Left renal cortex interstitium (tissue), 4 donors: ENCODE results near the gene SLC39A13. TPM values are rescaled to one million over a fixed set of nuclear protein-coding genes. Genes with fewer than 3 reads are reported as not detected.

ENCODE experiments used
- DNase-seq, 4 donors: peaks; one replicate each; pipeline ENCODE4 v3.0.0-alpha.2; 2013; ENCODE audit warnings: low read depth in 4 of 4, low spot score in 2 of 4, missing footprints in 1 of 4
- polyA plus RNA-seq, 4 donors: library from polyadenylated mRNA; unstranded; fragments of 120-200 nt; gene quantifications; one replicate each; pipeline ENCODE4 v1.2.1, GENCODE V29; 2013; ENCODE audit not compliant: insufficient read length in 4 of 4

SLC39A13 gene
- polyA plus RNA-seq, 4 donors: 42.7 to 75.5 (median 65.3) TPM

DNA sequence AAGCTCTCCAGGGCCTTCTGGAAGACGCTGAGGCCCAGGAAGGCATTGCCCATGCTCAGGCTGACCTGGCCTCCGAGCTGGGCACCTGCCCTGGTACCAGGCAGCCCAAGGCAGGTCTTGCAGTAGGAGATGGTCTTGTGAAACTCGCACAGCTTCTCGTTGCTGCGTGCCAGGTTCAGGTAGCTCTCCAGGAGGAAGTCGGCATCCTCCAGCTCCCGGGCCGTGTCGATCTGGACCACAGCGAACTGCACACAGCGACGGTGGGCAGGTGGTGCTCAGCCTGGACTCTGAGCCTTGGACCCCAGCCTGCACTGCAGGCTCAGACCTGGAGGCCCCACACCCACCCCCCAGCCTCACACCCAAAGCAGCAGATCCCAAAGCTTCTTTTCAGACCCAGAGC is 39.5 kb downstream of the SLC39A13 start:
- no peak for DNase-seq

DNA sequence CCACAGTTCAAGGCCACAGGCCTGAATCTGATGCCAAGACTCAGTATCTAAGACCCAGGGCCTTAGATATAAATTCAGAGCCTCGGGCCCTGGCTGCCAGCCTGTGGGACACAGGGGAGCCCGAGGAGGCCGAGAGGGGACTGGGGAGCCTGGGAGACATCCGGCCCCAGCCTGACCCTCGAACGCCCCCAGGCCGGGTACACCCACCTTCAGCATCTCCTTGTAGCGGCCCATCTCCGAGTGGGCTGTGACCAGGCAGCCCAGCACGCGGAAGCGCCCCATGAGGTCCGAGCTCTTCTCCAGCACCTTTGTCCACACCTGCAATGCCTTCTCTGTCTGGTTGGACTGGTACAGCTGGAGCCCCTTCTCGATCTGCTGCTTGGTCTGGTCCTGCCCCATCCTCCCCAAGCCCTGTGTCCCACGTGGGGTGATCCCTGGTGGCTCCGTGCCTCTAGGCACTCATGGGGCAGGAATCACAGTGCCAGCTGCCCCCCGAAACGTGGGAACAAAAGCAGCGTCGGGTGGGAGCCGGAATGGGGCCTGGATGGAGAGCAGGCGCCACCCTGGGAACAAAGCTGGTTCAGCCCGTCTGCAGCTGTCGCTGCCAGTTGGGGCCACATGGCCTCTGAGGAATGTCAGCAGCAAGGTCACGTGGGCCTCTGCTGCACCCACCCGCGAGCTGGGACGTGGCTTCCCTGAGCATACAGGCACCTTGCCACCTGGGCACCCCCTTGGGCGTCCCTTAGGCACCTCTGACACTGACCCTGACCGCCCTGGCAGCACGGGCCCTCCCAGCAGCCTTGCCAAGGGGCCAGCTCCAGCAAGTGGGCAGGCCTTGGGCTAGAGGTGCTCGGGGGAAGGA is 40.4 kb downstream of the SLC39A13 start, which contains the start of gene RAPSN:
Gene RAPSN (minus strand): TSS at position 571 of the 862 bp plus-strand sequence. CDS start 172 bp downstream, at position 399.
- DNase-seq: no peak

DNA sequence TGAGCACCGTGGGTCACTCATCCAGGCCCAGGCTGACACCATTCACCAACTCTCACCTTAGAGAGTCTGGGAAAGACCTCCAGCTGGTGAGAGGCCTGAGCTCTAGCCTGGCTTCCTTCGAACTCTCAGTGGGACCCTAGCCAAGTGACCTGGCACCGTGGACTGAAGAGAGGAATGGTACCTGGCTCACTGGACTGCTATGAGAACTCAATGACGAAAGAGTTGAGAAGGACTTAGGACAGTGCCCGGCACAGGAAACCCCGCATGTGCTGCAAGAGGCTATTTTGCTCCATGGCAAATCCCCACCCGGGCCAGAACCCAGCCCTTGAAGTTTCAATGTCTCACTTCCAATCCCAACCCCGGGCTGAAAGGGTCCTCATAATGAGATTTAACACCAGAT is 41.2 kb downstream of the SLC39A13 start:
- DNase-seq: no peak

DNA sequence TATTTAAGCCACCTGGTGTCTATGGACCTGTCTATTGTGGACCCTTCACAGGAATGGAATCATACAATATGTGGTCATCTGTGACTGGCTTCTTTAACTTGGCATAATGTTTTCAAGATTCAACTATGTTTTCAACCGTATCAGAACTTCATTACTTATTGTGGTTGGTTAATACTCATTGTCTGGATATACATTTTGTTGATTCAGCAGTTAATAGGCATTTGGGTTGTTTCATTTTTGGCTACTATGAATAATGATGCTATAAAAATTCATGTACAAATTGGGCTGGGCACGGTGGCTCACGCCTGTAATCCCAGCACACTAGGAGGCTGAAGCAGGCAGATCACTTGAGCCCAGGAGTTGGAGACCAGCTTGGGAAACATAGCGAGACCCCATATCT is 43.0 kb downstream of the SLC39A13 start:
- no peak for DNase-seq

DNA sequence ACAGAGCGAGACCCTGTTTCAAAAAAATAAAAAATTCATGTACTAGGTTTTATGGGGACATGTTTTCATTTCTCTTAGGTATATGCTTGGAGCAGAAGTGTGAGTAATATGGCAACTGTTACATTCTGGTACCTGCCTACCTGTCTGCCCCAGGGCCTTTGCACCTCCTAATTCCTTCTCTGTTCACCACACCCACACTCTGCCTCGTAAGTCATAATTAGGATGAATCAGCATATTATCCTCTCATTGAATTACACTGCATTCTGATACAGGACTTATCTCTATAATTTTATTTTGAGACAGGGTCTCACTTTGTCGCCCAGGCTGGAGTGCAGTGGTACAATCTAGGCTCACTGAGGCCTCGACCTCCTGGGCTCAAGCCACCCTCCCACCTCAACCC is 43.6 kb downstream of the SLC39A13 start:
- DNase-seq: no peak

DNA sequence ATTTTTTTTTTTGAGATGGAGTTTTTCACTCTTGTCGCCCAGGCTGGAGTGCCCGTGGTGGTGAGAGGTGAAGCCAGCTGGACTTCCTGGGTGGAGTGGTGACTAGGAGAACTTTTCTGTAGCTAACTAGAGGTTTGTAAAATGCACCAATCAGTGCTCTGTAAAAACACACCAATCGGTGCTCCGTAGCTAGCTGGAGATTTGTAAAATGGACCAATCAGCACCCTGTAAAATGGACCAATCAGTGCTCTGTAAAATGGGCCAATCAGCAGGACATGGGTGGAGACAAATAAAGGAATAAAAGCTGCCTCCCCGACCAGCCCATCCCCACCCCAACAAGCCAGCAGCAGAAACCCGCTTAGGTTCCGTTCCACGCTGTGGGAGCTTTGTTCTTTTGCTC is 45.0 kb downstream of the SLC39A13 start:
- no peak for DNase-seq

DNA sequence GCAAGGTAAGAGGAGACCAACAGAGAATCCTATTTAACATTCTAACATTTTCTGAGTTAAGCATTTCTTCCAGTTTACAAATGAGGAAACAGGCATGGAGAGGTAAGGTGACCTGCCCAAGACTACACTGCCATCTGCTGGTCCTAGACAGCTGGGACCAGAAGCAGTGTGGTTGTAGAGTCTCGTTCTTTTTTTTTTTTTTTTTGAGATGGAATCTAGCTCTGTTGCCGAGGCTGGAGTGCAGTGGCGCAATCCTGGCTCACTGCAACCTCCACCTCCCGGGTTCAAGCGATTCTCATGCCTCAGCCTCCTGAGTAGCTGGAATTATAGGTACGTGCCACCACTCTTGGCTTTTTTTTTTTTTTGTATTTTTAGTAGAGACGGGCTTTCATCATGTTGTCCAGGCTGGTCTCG is 45.9 kb downstream of the SLC39A13 start:
- DNase-seq: peak; percentile 34 to 75 (median 52)

DNA sequence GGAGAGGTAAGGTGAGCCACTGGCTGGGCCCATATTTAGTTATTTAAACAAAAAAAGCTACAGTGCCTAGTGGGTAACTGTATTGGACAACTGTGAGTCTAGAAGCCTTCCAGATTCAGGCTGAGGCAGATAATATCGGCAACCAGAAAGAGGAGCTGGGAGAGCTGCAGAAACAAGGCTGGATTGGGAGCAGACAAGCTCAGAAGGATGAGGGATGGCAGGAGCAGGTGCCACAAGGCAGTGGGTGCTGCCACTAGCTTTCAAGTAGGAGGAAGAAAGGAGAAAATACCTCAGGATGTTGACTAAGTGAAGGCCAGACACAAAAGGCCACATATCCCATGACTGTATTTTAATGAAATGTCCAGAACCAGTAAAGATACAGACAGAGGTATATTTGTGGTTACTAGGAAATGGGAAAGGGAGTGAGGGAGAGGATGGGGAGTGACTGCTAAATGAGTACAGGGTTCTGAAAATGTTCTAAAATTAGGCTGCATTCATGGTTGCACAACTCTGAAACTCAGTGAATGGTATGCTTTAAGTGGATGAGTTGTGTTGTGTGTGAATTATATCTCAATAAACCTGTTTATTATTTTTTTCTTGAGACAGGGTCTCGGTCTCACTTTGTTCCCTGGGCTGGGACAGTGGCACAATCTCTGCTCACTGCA is 52.3 kb downstream of the SLC39A13 start:
- no peak for DNase-seq

DNA sequence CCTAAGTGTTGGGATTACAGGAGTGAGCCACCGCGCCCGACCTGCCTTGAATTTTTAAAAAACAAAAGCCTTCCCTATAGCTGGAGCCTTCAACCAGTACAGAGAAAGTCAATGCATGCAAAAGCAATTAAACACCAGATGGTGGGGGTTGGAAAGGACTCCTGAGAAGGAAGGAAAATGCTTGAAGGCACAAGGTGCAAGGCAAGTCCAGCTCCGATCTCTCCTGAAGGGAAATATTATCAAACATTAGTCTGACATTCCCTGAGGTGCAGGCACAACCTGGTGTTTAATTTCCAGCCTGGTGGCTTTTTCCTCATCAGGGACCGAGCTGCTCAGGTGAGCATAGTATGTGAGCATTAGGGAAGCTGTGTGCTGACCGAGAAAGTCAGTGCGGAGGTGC is 53.5 kb downstream of the SLC39A13 start:
- no peak for DNase-seq

DNA sequence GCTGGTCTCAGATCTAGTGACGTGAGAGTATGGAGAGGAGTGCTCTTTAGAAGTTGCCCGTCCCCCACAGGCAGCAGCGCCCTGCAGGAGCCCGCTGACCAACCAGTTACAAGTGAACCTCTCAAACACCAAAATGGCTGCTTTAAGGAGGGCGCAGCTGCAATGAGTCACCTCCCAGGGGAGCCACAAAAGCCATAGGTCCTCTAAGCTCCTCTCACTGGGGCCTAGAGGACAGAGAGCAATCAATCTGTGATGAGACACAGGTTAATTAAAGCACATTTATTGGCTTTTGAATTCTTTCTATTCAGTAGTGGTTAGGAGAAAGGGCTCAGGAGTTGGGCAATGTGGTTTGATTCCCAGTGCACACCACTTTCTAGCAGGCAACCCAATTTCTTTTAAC is 56.1 kb downstream of the SLC39A13 start:
- no peak for DNase-seq

Other genes with a start within 250 kb of the SLC39A13 start
- 10 to 100 TPM; 79.5 to 95.9 (median 87.1) TPM for gene ARFGAP2, start 231.7 kb upstream of the SLC39A13 start, polyA plus RNA-seq
- 10 to 100 TPM; 31.9 to 39.7 (median 34.5) TPM for gene PACSIN3, start 222.2 kb upstream of the SLC39A13 start, polyA plus RNA-seq
- 10 to 100 TPM; 20.2 to 29.5 (median 23.6) TPM for gene DDB2, start 193.6 kb upstream of the SLC39A13 start, polyA plus RNA-seq
- gene ACP2, start 159.8 kb upstream of the SLC39A13 start, polyA plus RNA-seq: 10 to 100 TPM; 52.2 to 57.9 (median 57.2) TPM
- 10 to 100 TPM; 39.5 to 48.7 (median 41.4) TPM for gene NR1H3, start 150.6 kb upstream of the SLC39A13 start, polyA plus RNA-seq
- 10 to 100 TPM; 35.2 to 60.2 (median 46.6) TPM for gene MADD, start 138.5 kb upstream of the SLC39A13 start, polyA plus RNA-seq
- gene MYBPC3, start 55.9 kb upstream of the SLC39A13 start, polyA plus RNA-seq: under 1 TPM in 3 of 4 donors, not detected in 1; 0.05 to 0.14 (median 0.08) TPM
- 1 to 10 TPM; 3.0 to 6.7 (median 4.8) TPM for gene SPI1, start 30.0 kb upstream of the SLC39A13 start, polyA plus RNA-seq
- gene PSMC3, start 17.8 kb downstream of the SLC39A13 start, polyA plus RNA-seq: 100 to 1,000 TPM; 126 to 176 (median 155) TPM
- gene RAPSN, start 40.5 kb downstream of the SLC39A13 start, polyA plus RNA-seq: under 1 TPM in 3 of 4 donors, not detected in 1; 0.10 to 0.30 (median 0.21) TPM
- 100 to 1,000 TPM in 2 of 4 donors, 10 to 100 TPM in 2; 82.8 to 132 (median 107) TPM for gene CELF1, start 144.5 kb downstream of the SLC39A13 start, polyA plus RNA-seq
- 10 to 100 TPM; 50.9 to 65.6 (median 58.7) TPM for gene PTPMT1, start 157.0 kb downstream of the SLC39A13 start, polyA plus RNA-seq
- gene KBTBD4, start 170.4 kb downstream of the SLC39A13 start, polyA plus RNA-seq: 10 to 100 TPM; 25.6 to 28.3 (median 26.6) TPM
- 100 to 1,000 TPM; 134 to 154 (median 150) TPM for gene NDUFS3, start 170.5 kb downstream of the SLC39A13 start, polyA plus RNA-seq
- gene FAM180B, start 178.1 kb downstream of the SLC39A13 start, polyA plus RNA-seq: under 1 TPM; 0.21 to 0.63 (median 0.44) TPM
- gene C1QTNF4, start 185.8 kb downstream of the SLC39A13 start, polyA plus RNA-seq: 10 to 100 TPM in 2 of 4 donors, 1 to 10 TPM in 2; 4.3 to 13.8 (median 10.4) TPM
- gene MTCH2, start 234.0 kb downstream of the SLC39A13 start, polyA plus RNA-seq: 100 to 1,000 TPM in 3 of 4 donors, 10 to 100 TPM in 1; 98.2 to 117 (median 108) TPM